ENCODE data around the gene SEC14L2. TPM values are rescaled to one million over a fixed set of nuclear protein-coding genes. Genes with fewer than 3 reads are reported as not detected.
"Not testable (repeated sequence)": the region's sequence is repeated elsewhere in the genome, so short reads cannot be mapped to it uniquely, and the experiment has no call there.

SEC14L2 gene
- total and polyA plus RNA-seq, 10 of the 15 experiments (the other 5 are each of a cell fraction or from before 2014, with no cell fraction given), result 0.08 to 4.0 (median 0.48) TPM

DNA sequence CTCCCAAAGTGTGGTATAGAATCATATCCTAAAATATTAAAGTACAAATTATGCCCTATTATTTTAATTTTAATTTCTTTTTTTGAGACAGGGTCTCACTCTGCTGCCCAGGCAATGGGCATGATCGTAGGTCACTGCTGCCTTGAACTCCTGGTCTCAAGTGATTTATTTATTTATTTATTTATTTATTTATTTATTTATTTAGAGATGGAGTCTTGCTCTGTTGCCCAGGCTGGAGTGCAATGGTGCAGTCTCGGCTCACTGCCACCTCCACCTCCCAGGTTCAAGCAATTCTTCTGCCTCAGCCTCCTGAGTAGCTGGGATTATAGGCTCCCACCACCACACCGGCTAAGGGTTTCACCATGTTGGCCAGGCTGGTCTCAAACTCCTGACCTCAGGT is 4.2 kb downstream of the SEC14L2 start:
- not testable (repeated sequence) for H3K79me2 ChIP-seq (ENCODE audit: control insufficient read depth, insufficient read depth, low read length)
- POLR2A ChIA-PET, result interaction anchor here (0.9 kb wide), 1 partner anchor 10 kb away, joined by 3 read pairs; no protein-coding TSS in a partner anchor

GRCh38 chr22:30402028-30402765 is 5.4 kb downstream of the SEC14L2 start:
- ChIA-PET RAD21 (ENCODE audit: unreplicated experiment) (interaction anchor here (0.7 to 2.3 kb wide), 8 partner anchors 10 to 591 kb away, joined by 3 to 14 read pairs (median 4); partner anchors contain the start of genes PES1 and TBC1D10A), POLR2A (interaction anchor here (0.9 kb wide), 2 partner anchors 9 to 21 kb away, joined by 3 to 4 read pairs; no protein-coding TSS in a partner anchor), CTCF (interaction anchor here (0.7 to 2.6 kb wide), 8 partner anchors 9 to 295 kb away, joined by 3 to 13 read pairs (median 3); partner anchors contain the start of gene MTFP1), SMC1A (ENCODE audit: uncharacterized antibody, unreplicated experiment) (interaction anchor here (0.7 to 1.5 kb wide), 7 partner anchors 8 to 21 kb away, joined by 3 to 6 read pairs (median 3); no protein-coding TSS in a partner anchor)
- ATAC-seq, result no peak
- WGBS (ENCODE audit: insufficient coverage, insufficient replicate concordance, low lambda C conversion rate, missing lambda C conversion rate), result 48% methylated on average over 5 of the region's 5 CpGs
- Histone ChIP-seq H3K36me3 (ENCODE audit: control insufficient read depth in 2 of 2, insufficient read depth in 2 of 2, low read length in 1 of 2) (no peaks in the 10 kb centered on the region; a peak in 1 of 4 replicates), H2AFZ (ENCODE audit: control insufficient read depth, low read depth, low read length) (no peak overlapping the region), H3K27ac (ENCODE audit: control insufficient read depth, insufficient read depth) (no peak overlapping the region), H3K79me2 (ENCODE audit: control insufficient read depth, insufficient read depth, low read length) (no peaks in the 10 kb centered on the region), H3K9me3 (replicated peaks; ENCODE audit: control insufficient read depth, insufficient read depth, low read length) (no peaks in the 10 kb centered on the region), H3K4me3 (no peak overlapping the region), H3K27me3 (replicated peaks in 1 of 2; ENCODE audit: control insufficient read depth in 2 of 2, insufficient read depth in 2 of 2, low read length in 1 of 2) (peaks cover 4 to 7% of the 10 kb centered on the region in 2 experiments), H3K4me1 (ENCODE audit: control insufficient read depth, insufficient read depth, low read length) (0 out of 2 replicates have a peak, but pooled peaks cover 5% of the 10 kb centered on the region), H4K20me1 (ENCODE audit: control insufficient read depth, insufficient read depth) (no peaks in the 10 kb centered on the region), H3K9ac (ENCODE audit: control insufficient read depth, insufficient read depth, low read length) (no peak overlapping the region), H3K4me2 (ENCODE audit: control insufficient read depth, insufficient read depth) (no peak overlapping the region)
- intact Hi-C loops (cut with micrococcal nuclease; ENCODE audit: unreplicated experiment) (no loop called here), in situ Hi-C loops (cut with MboI) (no loop called here)
- BruUV-seq (replicated peaks), result no TSS peak
- no peak for DNase-seq (ENCODE audit: low read depth, low spot score)
- TF ChIP-seq RUNX3 (IDR thresholded peaks at IDR 0.05; ENCODE audit: low read length), result no peak
- TF ChIP-seq ATF7 (IDR thresholded peaks at IDR 0.05; ENCODE audit: low read depth), result no peak
- TF ChIP-seq EGR1 (IDR thresholded peaks at IDR 0.05; ENCODE audit: borderline replicate concordance in 1 of 2, low read depth in 2 of 2, low read length in 2 of 2), result peak in 1 of 2 experiments; percentile 42; a peak in 1 of 3 replicates
- no peak for FAIRE-seq

More for the DNA sequence above, 4.2 kb downstream of the SEC14L2 start:
- FAIRE-seq; H3K9ac ChIP-seq (ENCODE audit: control insufficient read depth, insufficient read depth, low read length); H4K20me1 ChIP-seq (ENCODE audit: control insufficient read depth, insufficient read depth); H3K4me3 ChIP-seq; H3K4me1 ChIP-seq (ENCODE audit: control insufficient read depth, insufficient read depth, low read length); H2AFZ ChIP-seq (ENCODE audit: control insufficient read depth, low read depth, low read length); intact Hi-C loops (cut with micrococcal nuclease; ENCODE audit: unreplicated experiment); BruUV-seq (replicated peaks); H3K27me3 ChIP-seq (replicated peaks in 1 of 2; ENCODE audit: control insufficient read depth in 2 of 2, insufficient read depth in 2 of 2, low read length in 1 of 2); SMC1A ChIA-PET (ENCODE audit: uncharacterized antibody, unreplicated experiment); H3K27ac ChIP-seq (ENCODE audit: control insufficient read depth, insufficient read depth); H3K4me2 ChIP-seq (ENCODE audit: control insufficient read depth, insufficient read depth); in situ Hi-C loops (cut with MboI); ATAC-seq; H3K36me3 ChIP-seq (ENCODE audit: control insufficient read depth in 2 of 2, insufficient read depth in 2 of 2, low read length in 1 of 2); DNase-seq (ENCODE audit: low read depth, low spot score); H3K9me3 ChIP-seq (replicated peaks; ENCODE audit: control insufficient read depth, insufficient read depth, low read length): not testable (repeated sequence)
- CTCF ChIA-PET, result interaction anchor here (1.0 to 1.7 kb wide), 2 partner anchors 10 to 11 kb away, joined by 3 to 4 read pairs; no protein-coding TSS in a partner anchor
- RAD21 ChIA-PET (ENCODE audit: unreplicated experiment), result interaction anchor here (2.3 kb wide), 1 partner anchor 23 kb away, joined by 14 read pairs; no protein-coding TSS in a partner anchor
- 98% methylated on average over 3 of the region's 3 CpGs for whole genome bisulfite sequencing (ENCODE audit: insufficient coverage, insufficient replicate concordance, low lambda C conversion rate, missing lambda C conversion rate)

- H3K27me3 ChIP-seq (replicated peaks in 1 of 2; ENCODE audit: control insufficient read depth in 2 of 2, insufficient read depth in 2 of 2, low read length in 1 of 2); H3K9me3 ChIP-seq (replicated peaks; ENCODE audit: control insufficient read depth, insufficient read depth, low read length); in situ Hi-C loops (cut with MboI); DNase-seq (ENCODE audit: low read depth, low spot score); H2AFZ ChIP-seq (ENCODE audit: control insufficient read depth, low read depth, low read length); H3K4me1 ChIP-seq (ENCODE audit: control insufficient read depth, insufficient read depth, low read length); H3K36me3 ChIP-seq (ENCODE audit: control insufficient read depth in 2 of 2, insufficient read depth in 2 of 2, low read length in 1 of 2); H4K20me1 ChIP-seq (ENCODE audit: control insufficient read depth, insufficient read depth); BruUV-seq (replicated peaks); FAIRE-seq; ATAC-seq; H3K4me2 ChIP-seq (ENCODE audit: control insufficient read depth, insufficient read depth); H3K27ac ChIP-seq (ENCODE audit: control insufficient read depth, insufficient read depth); H3K4me3 ChIP-seq; H3K9ac ChIP-seq (ENCODE audit: control insufficient read depth, insufficient read depth, low read length); intact Hi-C loops (cut with micrococcal nuclease; ENCODE audit: unreplicated experiment); H3K79me2 ChIP-seq (ENCODE audit: control insufficient read depth, insufficient read depth, low read length): not testable (repeated sequence)
- RAD21 ChIA-PET (ENCODE audit: unreplicated experiment), result interaction anchor here (1.1 to 2.3 kb wide), 6 partner anchors 10 to 188 kb away, joined by 3 to 14 read pairs (median 4); partner anchors contain the start of genes PES1 and TBC1D10A
- whole genome bisulfite sequencing (ENCODE audit: insufficient coverage, insufficient replicate concordance, low lambda C conversion rate, missing lambda C conversion rate), result 97% methylated on average over 5 of the region's 5 CpGs
- CTCF ChIA-PET, result interaction anchor here (0.7 to 2.6 kb wide), 5 partner anchors 10 to 115 kb away, joined by 3 to 13 read pairs (median 4); no protein-coding TSS in a partner anchor
- SMC1A ChIA-PET (ENCODE audit: uncharacterized antibody, unreplicated experiment), result interaction anchor here (0.9 to 1.5 kb wide), 6 partner anchors 8 to 19 kb away, joined by 3 to 6 read pairs (median 4); no protein-coding TSS in a partner anchor
- POLR2A ChIA-PET, result interaction anchor here (0.9 kb wide), 1 partner anchor 20 kb away, joined by 4 read pairs; no protein-coding TSS in a partner anchor
Observed at GRCh38 chr22:30402766-30403104, 5.9 kb downstream of the SEC14L2 start.

All from GM12878 (cell line).